K562 (cell line): Measurements from ENCODE around the gene DISC1. TPM values are rescaled to one million over a fixed set of nuclear protein-coding genes. Genes with fewer than 3 reads are reported as not detected.

Experiments used
- ATAC-seq: fragments of 200-7000 bp; cut with Tn5 transposase; 3 replicates; pipeline ENCODE4 v1.9.1; 2020; ENCODE audit warnings: moderate library complexity
- BruUV-seq: library from RNA; stranded (reverse); fragments of 400-500 nt; replicated peaks from 2 replicates; lab custom pipeline; 2021; lab: Mats Ljungman, UMichigan
- CTCF ChIA-PET: fragments of 300-600 bp; formaldehyde crosslinking; extraction: SDS; loops from one replicate; lab custom pipeline; 2021; ENCODE audit warnings: low intra/inter-chr PET ratio; lab: Yijun Ruan, JAX
- POLR2A ChIA-PET: fragments of 300-600, 350-650 bp; sonication (Branson Sonifier 250); formaldehyde crosslinking; extraction: SDS; loops from one replicate; lab custom pipeline; 2021; ENCODE audit warnings: antibody characterized with exemption, inconsistent platforms; lab: Yijun Ruan, JAX
- DNase-seq, 4 experiments: peaks; one replicate each; pipeline versions ENCODE4 v3.0.0 to v3.0.0-alpha.2; 2011 to 2018; ENCODE audit warnings: low spot score in 3 of 4, mixed read lengths in 3 of 4; ENCODE audit errors: extremely low read depth in 1 of 4
- FAIRE-seq: peaks from 2 replicates; lab custom pipeline; 2011; peaks lifted over from hg19 to GRCh38; lab: Jason Lieb, UNC
- H2AFZ ChIP-seq: 2 replicates; pipeline ENCODE4 v1.6.0; 2011; ENCODE audit warnings: low read depth, low read length, control low read depth, inconsistent platforms
- H3K27ac ChIP-seq: fragments of 200-600 bp; 3 replicates; pipeline ENCODE4 v1.8.0; 2011; ENCODE audit warnings: low read depth, mild to moderate bottlenecking, control low read depth, inconsistent platforms, low read length, moderate library complexity, mixed read lengths; ENCODE audit errors: extremely low read depth
- H3K27me3 ChIP-seq, 2 experiments: fragments of 300-600 bp in 1 of 2; 2 replicates in 1 of 2; 3 replicates in 1 of 2; pipeline versions ENCODE4 v1.6.0 to v1.8.0; 2011; ENCODE audit warnings: inconsistent platforms in 2 of 2, low read length in 2 of 2, mild to moderate bottlenecking in 1 of 2, mixed read lengths in 1 of 2, moderate library complexity in 1 of 2; ENCODE audit not compliant: control insufficient read depth in 2 of 2, insufficient read depth in 2 of 2
- H3K36me3 ChIP-seq: fragments of 300-600 bp; 3 replicates; pipeline ENCODE4 v1.8.0; 2011; ENCODE audit warnings: mild to moderate bottlenecking, low read length, inconsistent platforms; ENCODE audit not compliant: control insufficient read depth, insufficient read depth
- H3K4me1 ChIP-seq, 2 experiments: fragments of 200-600 bp in 1 of 2; replicated peaks in 1 of 2; 2 replicates in 1 of 2; 3 replicates in 1 of 2; pipeline versions ENCODE4 v1.5.1 to v1.8.0; 2011; ENCODE audit warnings: inconsistent platforms in 2 of 2, low read length in 2 of 2, mild to moderate bottlenecking in 1 of 2, mixed read lengths in 1 of 2, moderate library complexity in 1 of 2; ENCODE audit not compliant: control insufficient read depth in 2 of 2, insufficient read depth in 2 of 2
- H3K4me2 ChIP-seq: 2 replicates; pipeline ENCODE4 v1.6.1; 2011; ENCODE audit warnings: low read length, control low read depth, inconsistent platforms, mixed read lengths; ENCODE audit not compliant: insufficient read depth
- H3K4me3 ChIP-seq: fragments of 200-600 bp; sonication (generic), shearing (Covaris generic); 2 replicates; pipeline ENCODE4 v1.5.1; 2016; ENCODE audit warnings: control low read depth, inconsistent platforms
- H3K79me2 ChIP-seq: fragments of 200-600 bp; 3 replicates; pipeline ENCODE4 v1.8.0; 2011; ENCODE audit warnings: low read length, inconsistent platforms; ENCODE audit not compliant: control insufficient read depth, insufficient read depth
- H3K9ac ChIP-seq, 2 experiments: 2 replicates each; pipeline versions ENCODE4 v1.6.0 to v1.6.1; 2011; ENCODE audit warnings: low read depth in 2 of 2, low read length in 2 of 2, control low read depth in 1 of 2, inconsistent platforms in 1 of 2, mild to moderate bottlenecking in 1 of 2, mixed read lengths in 1 of 2; ENCODE audit not compliant: insufficient read depth in 1 of 2
- H3K9me1 ChIP-seq: one replicate; pipeline ENCODE4 v1.6.0; 2011; ENCODE audit warnings: inconsistent platforms, mild to moderate bottlenecking, low read length, moderate library complexity; ENCODE audit not compliant: control insufficient read depth, insufficient read depth
- H3K9me3 ChIP-seq: replicated peaks from 2 replicates; pipeline ENCODE4 v1.5.1; 2011; ENCODE audit warnings: low read depth, low read length, inconsistent platforms; ENCODE audit not compliant: control insufficient read depth, insufficient read depth
- H4K20me1 ChIP-seq: replicated peaks from 2 replicates; pipeline ENCODE4 v1.6.1; 2011; ENCODE audit warnings: low read length, inconsistent platforms, mixed read lengths; ENCODE audit not compliant: control insufficient read depth, insufficient read depth
- C11orf30 ChIP-seq: fragments of 450-650 bp; IDR thresholded peaks from 2 replicates; pipeline ENCODE4 v1.6.1; 2016; ENCODE audit warnings: low read depth, mild to moderate bottlenecking
- CLOCK ChIP-seq: fragments of 250-450 bp; sonication (Bioruptor Pico); IDR thresholded peaks from 2 replicates; pipeline ENCODE4 v1.4.0; 2020; ENCODE audit warnings: mild to moderate bottlenecking, moderate library complexity, borderline replicate concordance
- DMBX1 ChIP-seq: fragments of 250-450 bp; sonication (Bioruptor Pico); IDR thresholded peaks from 2 replicates; pipeline ENCODE4 v1.8.0; 2022; ENCODE audit warnings: inconsistent platforms, mild to moderate bottlenecking, moderate library complexity, borderline replicate concordance
- MAFF ChIP-seq: IDR thresholded peaks from 2 replicates; pipeline ENCODE4 v1.6.1; 2012; ENCODE audit warnings: low read length, improper control_type of control experiment
- MAFG ChIP-seq: fragments of 450-650 bp; conservative IDR thresholded peaks from 2 replicates; pipeline ENCODE4 v1.6.1; 2016; ENCODE audit warnings: missing genetic modification characterization, missing compliant biosample characterization
- MAFK ChIP-seq: IDR thresholded peaks from 2 replicates; pipeline ENCODE4 v1.6.1; 2011; ENCODE audit warnings: low read length, improper control_type of control experiment
- POLR2AphosphoS5 ChIP-seq: IDR thresholded peaks from 2 replicates; pipeline ENCODE4 v1.6.1; 2011; ENCODE audit warnings: mild to moderate bottlenecking, low read depth, low read length, moderate library complexity; ENCODE audit not compliant: control insufficient read depth, insufficient read depth
- RB1 ChIP-seq: fragments of 450-650 bp; IDR thresholded peaks from 2 replicates; pipeline ENCODE4 v1.6.1; 2017; ENCODE audit warnings: low read depth, mild to moderate bottlenecking
- ZNF316 ChIP-seq: fragments of 450-650 bp; IDR thresholded peaks from 2 replicates; pipeline ENCODE4 v1.6.1; 2016
- WGBS: fragments of 100-300 bp; shearing (Covaris generic); methylation state at CpG from one replicate; pipeline ENCODE4 v1.1.6; 2016; ENCODE audit warnings: low coverage, mixed read lengths; ENCODE audit not compliant: insufficient coverage; ENCODE audit errors: missing lambda C conversion rate; 5-methylcytosine and 5-hydroxymethylcytosine counted together
- in situ Hi-C: fragments of 300-500 bp; cut with MboI; formaldehyde crosslinking; loops from 4 replicates; pipeline ENCODE4 v1.15.0; 2018; ENCODE audit warnings: inconsistent platforms, mixed read lengths
- intact Hi-C: fragments of 100-400 bp; cut with micrococcal nuclease; formaldehyde crosslinking; loops from 2 replicates; pipeline ENCODE4 v1.14.2; 2022
- polyA plus RNA-seq, 8 experiments: library from polyadenylated mRNA; depleted of rRNA in 4 of 8; stranded (reverse) in 5 of 8; unstranded in 3 of 8; fragments of >200 nt; fragmentation: Nextera tagmentation in 2 of 8; fragmentation: Illumina TruSeq in 1 of 8; extraction: Ambion mirVana in 2 of 8; extraction: Trizol in 1 of 8; gene quantifications; 2 replicates each; pipeline versions ENCODE4 v1.2.1 to v1.2.3, GENCODE V29; 2011 to 2014; ENCODE audit warnings: inconsistent platforms in 1 of 8, missing spikeins in 1 of 8
- total RNA-seq, 7 experiments: library from RNA; depleted of rRNA in 6 of 7; stranded (reverse); fragments of >200 nt in 6 of 7; fragmentation: Illumina TruSeq in 2 of 7; extraction: Trizol in 2 of 7; gene quantifications; 2 replicates each; pipeline versions ENCODE4 v1.2.1 to v1.2.3, GENCODE V29; 2011 to 2021; ENCODE audit warnings: low replicate concordance in 1 of 7

The DISC1 gene
- total and polyA plus RNA-seq, 9 of the 15 experiments (the other 6 are each of a cell fraction or from before 2014, with no cell fraction given) = 0.01 to 0.11 (median 0.08) TPM; not detected in 1

DNA sequence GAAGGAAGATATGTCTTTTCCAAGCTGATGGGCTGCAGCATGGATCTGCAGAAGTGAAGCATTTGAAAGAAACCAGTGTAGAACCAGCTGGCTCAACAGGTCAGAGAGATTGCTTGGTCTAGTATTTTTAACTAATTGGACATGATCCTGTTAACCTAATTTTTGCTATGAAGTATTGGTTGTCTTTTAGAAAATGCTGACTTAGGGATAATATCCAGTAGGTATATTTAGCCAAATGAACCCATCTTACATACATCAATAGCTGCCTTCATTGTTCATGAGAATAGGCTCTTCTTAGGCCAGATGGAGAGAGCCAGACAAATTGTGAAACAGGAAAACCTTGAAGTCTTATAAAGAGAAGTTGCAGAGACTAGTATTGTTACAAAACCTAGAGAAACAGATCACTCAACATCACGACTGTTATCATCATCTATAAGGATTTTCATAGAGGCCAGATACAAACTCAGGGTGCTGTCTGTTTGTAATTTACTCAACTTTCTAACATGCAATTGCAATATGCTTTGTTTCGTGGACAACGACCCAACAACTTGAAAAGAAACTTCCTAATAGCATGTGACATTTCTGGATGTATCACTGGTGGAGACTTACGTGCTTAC lies 148.2 kb downstream of the DISC1 start:
- 0% methylated on average over 4 of the region's 4 CpGs for WGBS
- Histone ChIP-seq H3K9me3 (no peaks in the 10 kb centered on the region), H4K20me1 (no peaks in the 10 kb centered on the region), H3K4me1 (no peaks in the 10 kb centered on the region), H3K9me1 (no peaks in the 10 kb centered on the region), H3K79me2 (no peaks in the 10 kb centered on the region), H3K9ac (no peak overlapping the region), H3K4me2 (no peak overlapping the region), H3K36me3 (no peaks in the 10 kb centered on the region), H3K27me3 (peaks cover 2 to 21% of the 10 kb centered on the region in 2 experiments; a peak in 3 of 5 replicates), H3K27ac (no peak overlapping the region), H3K4me3 (no peak overlapping the region), H2AFZ (no peak overlapping the region)
- POLR2A ChIA-PET = no interaction called here
- intact Hi-C loops (no loop called here), in situ Hi-C loops (no loop called here)
- BruUV-seq = no TSS peak
- ATAC-seq = no peak
- FAIRE-seq = no peak
- TF ChIP-seq MAFG (tag) (peak; percentile 79), CLOCK (no peak), ZNF316 (peak; percentile 86), RB1 (no peak), MAFK (peak; percentile 84), DMBX1 (CRISPR knock-in tag) (no peak), MAFF (peak; percentile 84), C11orf30 (peak; percentile 78), POLR2AphosphoS5 (no peak)
- no peak for DNase-seq
- CTCF ChIA-PET = no interaction called here
